ENCODE measurements around the gene CIBAR2. TPM values are rescaled to one million over a fixed set of nuclear protein-coding genes. Genes with fewer than 3 reads are reported as not detected.

Gene CIBAR2
- total and polyA plus RNA-seq, 2 experiments from 2014 or later: not detected

DNA sequence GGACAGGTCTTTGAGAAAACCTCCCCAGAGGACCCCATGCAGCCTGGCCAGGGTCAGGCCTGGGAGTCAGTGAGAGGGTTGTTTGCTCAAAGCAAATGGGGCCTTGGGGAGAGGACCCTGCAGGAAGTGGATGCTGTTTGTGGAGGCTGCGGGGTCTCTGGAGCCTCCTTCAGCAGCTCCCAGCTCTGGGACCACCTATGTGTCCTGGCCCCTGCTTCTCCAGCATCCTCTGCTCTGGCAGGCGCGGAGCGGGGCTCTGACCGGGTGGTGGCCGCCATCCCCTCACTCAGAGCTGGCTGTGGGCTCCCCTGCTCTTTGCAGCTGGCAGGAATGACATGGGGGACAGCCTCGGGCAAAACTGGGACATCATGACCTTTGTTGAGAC is 29.8 kb upstream of the CIBAR2 start:
- Histone ChIP-seq H4K20me1 (ENCODE audit: insufficient read depth) (no peaks in the 10 kb centered on the region), H3K36me3 (ENCODE audit: low read depth) (no peaks in the 10 kb centered on the region), H3K9me2 (ENCODE audit: insufficient read depth) (no peaks in the 10 kb centered on the region), H3K4me2 (ENCODE audit: unreplicated experiment) (no peak overlapping the region), H3F3A (ENCODE audit: insufficient read depth) (no peaks in the 10 kb centered on the region), H3K79me2 (ENCODE audit: insufficient read depth) (no peaks in the 10 kb centered on the region), H3K27ac (no peak overlapping the region), H3K9me3 (ENCODE audit: low read depth) (no peaks in the 10 kb centered on the region), H3K4me3 (no peak overlapping the region), H3K4me1 (ENCODE audit: insufficient read depth) (no peaks in the 10 kb centered on the region), H2AFZ (no peak overlapping the region), H3K9ac (no peak overlapping the region), H3K27me3 (replicated peaks; ENCODE audit: insufficient read depth) (no peaks in the 10 kb centered on the region)
- 85 to 94% methylated on average over 7 of the region's 7 CpGs for WGBS, 2 experiments (ENCODE audit: low coverage in 1 of 2, low lambda C conversion rate in 2 of 2, missing lambda C conversion rate in 2 of 2)
- no peak for DNase-seq
- in situ Hi-C loops (cut with MboI): no loop called here
- TF ChIP-seq EZH2 (IDR thresholded peaks at IDR 0.05; ENCODE audit: insufficient read depth, poor library complexity, severe bottlenecking): no peak
- TF ChIP-seq EZH2phosphoT487 (IDR thresholded peaks at IDR 0.05; ENCODE audit: insufficient read depth, low read depth): no peak

DNA sequence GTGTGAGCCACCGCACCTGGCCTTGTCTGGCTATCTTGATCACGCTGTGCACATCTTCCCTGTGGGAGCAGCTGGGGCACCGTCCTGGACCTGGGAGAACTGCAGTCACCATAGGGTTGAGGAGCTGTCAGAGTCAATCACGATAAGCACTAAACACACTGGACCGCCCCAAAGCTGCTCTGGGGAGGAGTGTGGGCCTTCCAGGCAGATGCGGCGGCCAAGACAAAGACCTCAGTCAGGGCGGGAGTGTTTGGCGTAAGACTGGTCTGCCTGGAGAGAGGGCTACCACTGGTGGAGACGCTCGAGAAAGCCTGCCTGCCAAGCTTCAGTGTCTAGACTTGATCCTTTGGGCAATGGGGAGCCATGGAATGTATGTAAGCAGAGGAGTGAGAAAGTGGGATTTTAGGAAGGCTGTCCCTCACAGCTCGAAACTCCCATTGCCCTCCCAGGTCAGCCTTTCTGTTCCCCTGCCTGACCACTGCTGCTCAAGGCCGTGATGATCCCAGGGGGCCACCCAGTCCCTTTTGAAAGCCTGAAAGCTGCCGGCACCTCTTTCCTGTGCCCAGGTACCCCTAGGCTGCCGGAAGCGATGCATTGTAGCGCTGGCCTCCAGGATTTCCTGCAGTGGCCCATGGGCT is 29.3 kb upstream of the CIBAR2 start:
- no peaks in the 10 kb centered on the region for H3F3A ChIP-seq (ENCODE audit: insufficient read depth)
- H3K79me2 ChIP-seq (ENCODE audit: insufficient read depth): no peaks in the 10 kb centered on the region
- H4K20me1 ChIP-seq (ENCODE audit: insufficient read depth): no peaks in the 10 kb centered on the region
- no peak for TF ChIP-seq EZH2phosphoT487 (IDR thresholded peaks at IDR 0.05; ENCODE audit: insufficient read depth, low read depth)
- TF ChIP-seq EZH2 (IDR thresholded peaks at IDR 0.05; ENCODE audit: insufficient read depth, poor library complexity, severe bottlenecking): no peak
- H3K27me3 ChIP-seq (replicated peaks; ENCODE audit: insufficient read depth): no peaks in the 10 kb centered on the region
- H3K4me1 ChIP-seq (ENCODE audit: insufficient read depth): peaks cover 5% of the 10 kb centered on the region; the same call in 1 of the 2 replicates
- H3K27ac ChIP-seq: no peak overlapping the region
- in situ Hi-C loops (cut with MboI): no loop called here
- H3K4me2 ChIP-seq (ENCODE audit: unreplicated experiment): no peak overlapping the region
- no peak overlapping the region for H3K9ac ChIP-seq
- DNase-seq: no peak
- no peaks in the 10 kb centered on the region for H3K9me2 ChIP-seq (ENCODE audit: insufficient read depth)
- 86 to 90% methylated on average over 17 of the region's 17 CpGs for WGBS, 2 experiments (ENCODE audit: low coverage in 1 of 2, low lambda C conversion rate in 2 of 2, missing lambda C conversion rate in 2 of 2)
- no peak overlapping the region for H3K4me3 ChIP-seq
- no peaks in the 10 kb centered on the region for H3K9me3 ChIP-seq (ENCODE audit: low read depth)
- H2AFZ ChIP-seq: no peak overlapping the region
- H3K36me3 ChIP-seq (ENCODE audit: low read depth): no peaks in the 10 kb centered on the region

DNA sequence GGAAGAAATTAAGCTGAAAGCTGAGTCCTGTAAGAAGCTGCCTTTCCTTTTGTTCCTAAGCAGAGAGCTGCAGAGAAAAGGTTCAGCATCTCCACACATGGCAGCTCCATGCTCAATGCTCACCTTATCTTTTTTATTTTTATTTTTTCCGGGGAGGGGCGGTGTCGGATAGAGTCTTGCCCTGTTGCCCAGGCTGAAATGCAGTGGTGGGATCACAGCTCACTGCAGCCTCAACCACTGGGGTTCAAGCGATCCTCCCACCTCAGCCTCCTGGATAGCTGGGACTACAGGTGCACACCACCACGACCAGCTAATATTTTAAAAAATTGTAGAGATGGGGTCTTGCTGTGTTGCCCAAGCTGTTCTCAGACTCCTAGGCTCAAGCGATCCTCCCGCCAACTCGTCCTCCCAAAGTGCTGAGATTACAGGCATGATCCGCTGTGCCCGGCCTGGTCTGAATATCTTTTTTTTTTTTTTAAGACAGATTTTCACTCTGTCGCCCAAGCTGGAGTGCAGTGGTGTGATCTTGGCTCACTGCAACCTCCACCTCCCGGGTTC is 28.3 kb upstream of the CIBAR2 start:
- Histone ChIP-seq H3F3A (ENCODE audit: insufficient read depth) (no peaks in the 10 kb centered on the region), H3K4me3 (no peak overlapping the region), H3K9me3 (ENCODE audit: low read depth) (no peaks in the 10 kb centered on the region), H3K4me2 (ENCODE audit: unreplicated experiment) (no peak overlapping the region), H3K9ac (no peak overlapping the region), H3K79me2 (ENCODE audit: insufficient read depth) (no peaks in the 10 kb centered on the region), H3K4me1 (ENCODE audit: insufficient read depth) (peaks cover 8% of the 10 kb centered on the region; the same call in 1 of the 2 replicates), H2AFZ (no peak overlapping the region), H3K27me3 (replicated peaks; ENCODE audit: insufficient read depth) (no peaks in the 10 kb centered on the region), H3K27ac (no peak overlapping the region), H3K9me2 (ENCODE audit: insufficient read depth) (no peaks in the 10 kb centered on the region), H3K36me3 (ENCODE audit: low read depth) (no peaks in the 10 kb centered on the region), H4K20me1 (ENCODE audit: insufficient read depth) (no peaks in the 10 kb centered on the region)
- TF ChIP-seq EZH2 (IDR thresholded peaks at IDR 0.05; ENCODE audit: insufficient read depth, poor library complexity, severe bottlenecking) (no peak), EZH2phosphoT487 (IDR thresholded peaks at IDR 0.05; ENCODE audit: insufficient read depth, low read depth) (no peak)
- 84% methylated on average over 12 of the region's 12 CpGs for WGBS, 2 experiments (ENCODE audit: low coverage in 1 of 2, low lambda C conversion rate in 2 of 2, missing lambda C conversion rate in 2 of 2)
- in situ Hi-C loops (cut with MboI): no loop called here
- no peak for DNase-seq

DNA sequence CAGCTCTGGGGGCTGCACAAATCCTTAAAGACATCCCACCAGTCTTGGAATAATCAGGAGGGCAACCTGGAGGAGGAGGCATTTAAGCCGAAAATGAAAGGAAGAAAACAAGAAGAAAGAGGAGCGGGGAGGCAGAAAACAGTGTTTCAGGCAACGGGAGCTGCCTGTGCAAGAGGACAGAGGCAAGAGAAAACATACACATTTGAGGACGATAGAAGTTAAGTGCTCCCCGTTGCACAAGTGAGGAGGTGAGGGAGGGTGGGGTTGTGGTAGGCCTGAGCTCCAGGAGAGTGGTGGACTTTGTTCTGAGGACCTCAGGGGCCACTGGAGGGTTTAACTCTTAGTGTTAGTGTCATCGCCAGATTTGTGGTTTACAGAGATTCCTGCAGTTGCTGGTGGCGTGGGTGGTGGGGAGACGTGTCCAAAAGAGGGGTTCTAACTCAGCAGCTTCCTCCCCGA is 27.6 kb upstream of the CIBAR2 start:
- TF ChIP-seq EZH2 (IDR thresholded peaks at IDR 0.05; ENCODE audit: insufficient read depth, poor library complexity, severe bottlenecking) (no peak), EZH2phosphoT487 (IDR thresholded peaks at IDR 0.05; ENCODE audit: insufficient read depth, low read depth) (no peak)
- no peak for DNase-seq
- no peak overlapping the region for H3K4me3 ChIP-seq
- in situ Hi-C loops (cut with MboI): no loop called here
- 75 to 76% methylated on average over 9 of the region's 9 CpGs for WGBS, 2 experiments (ENCODE audit: low coverage in 1 of 2, low lambda C conversion rate in 2 of 2, missing lambda C conversion rate in 2 of 2)
- no peak overlapping the region for H3K9ac ChIP-seq
- no peaks in the 10 kb centered on the region for H3K9me3 ChIP-seq (ENCODE audit: low read depth)
- H3K79me2 ChIP-seq (ENCODE audit: insufficient read depth): no peaks in the 10 kb centered on the region
- no peaks in the 10 kb centered on the region for H4K20me1 ChIP-seq (ENCODE audit: insufficient read depth)
- H3K4me2 ChIP-seq (ENCODE audit: unreplicated experiment): no peak overlapping the region
- H3K36me3 ChIP-seq (ENCODE audit: low read depth): no peaks in the 10 kb centered on the region
- no peaks in the 10 kb centered on the region for H3K9me2 ChIP-seq (ENCODE audit: insufficient read depth)
- no peaks in the 10 kb centered on the region for H3F3A ChIP-seq (ENCODE audit: insufficient read depth)
- peaks cover 8% of the 10 kb centered on the region; the same call in 1 of the 2 replicates for H3K4me1 ChIP-seq (ENCODE audit: insufficient read depth)
- no peak overlapping the region for H2AFZ ChIP-seq
- no peak overlapping the region for H3K27ac ChIP-seq
- H3K27me3 ChIP-seq (replicated peaks; ENCODE audit: insufficient read depth): no peaks in the 10 kb centered on the region
